GM12801 (cell line): ENCODE measurements around the gene KCP.

Source experiments
- CTCF ChIP-seq: IDR thresholded peaks from one replicate; pipeline ENCODE4 v1.5.1; 2011; ENCODE audit warnings: control low read depth; ENCODE audit not compliant: insufficient read length; ENCODE audit errors: extremely low read depth

The KCP gene

GRCh38 chr7:128921866-128922440 is 11.4 kb upstream of the KCP start:
- TF ChIP-seq CTCF: no peak

- TF ChIP-seq CTCF: no peak
Measured at GRCh38 chr7:128920913-128921582, 10.5 kb upstream of the KCP start.

GRCh38 chr7:128919881-128920799 is 9.6 kb upstream of the KCP start:
- no peak for TF ChIP-seq CTCF

GRCh38 chr7:128919241-128919640 is 8.7 kb upstream of the KCP start:
- no peak for TF ChIP-seq CTCF

- TF ChIP-seq CTCF: no peak
Measured at GRCh38 chr7:128918016-128918665, 7.6 kb upstream of the KCP start.

- TF ChIP-seq CTCF: no peak
Measured at GRCh38 chr7:128917122-128917521, 6.6 kb upstream of the KCP start.

- TF ChIP-seq CTCF: no peak
Measured at GRCh38 chr7:128916643-128916915, 6.1 kb upstream of the KCP start.
